Measurements from ENCODE around the gene NOS3. TPM values are rescaled to one million over a fixed set of nuclear protein-coding genes. Genes with fewer than 3 reads are reported as not detected.

NOS3 gene
- total and polyA plus RNA-seq, 2 of the 13 experiments (the other 11 are each of a cell fraction or from before 2014, with no cell fraction given): 3.7 to 7.5 TPM

GRCh38 chr7:151045262-151045661 is 54.4 kb downstream of the NOS3 start:
- in situ Hi-C loops (cut with HindIII; ENCODE audit: extremely low pct_ligation_motif_present, low pct_unique_long_range_greater_than_20kb): no loop called here
- Histone ChIP-seq H3K4me3 (replicated peaks in 1 of 3; ENCODE audit: insufficient read depth in 1 of 3, low read depth in 2 of 3, low read length in 3 of 3) (no peak overlapping the region), H3K27me3 (ENCODE audit: control insufficient read depth in 1 of 2, insufficient read depth in 2 of 2, low read length in 2 of 2) (peaks cover 1 to 8% of the 10 kb centered on the region in 2 experiments; a peak in 3 of 5 replicates), H4K20me1 (ENCODE audit: insufficient read depth, low read length) (no peaks in the 10 kb centered on the region), H3K79me2 (ENCODE audit: insufficient read depth, low read length) (no peaks in the 10 kb centered on the region), H3K9me3 (ENCODE audit: low read length) (no peaks in the 10 kb centered on the region), H3K27ac (ENCODE audit: extremely low read length, insufficient read depth, low read length) (no peak overlapping the region), H3K4me1 (ENCODE audit: insufficient read depth, low read length) (no peaks in the 10 kb centered on the region), H2AFZ (ENCODE audit: low read length) (no peak overlapping the region), H3K4me2 (ENCODE audit: low read depth, low read length) (no peak overlapping the region), H3K9ac (ENCODE audit: insufficient read depth, low read depth, low read length) (no peak overlapping the region), H3K36me3 (replicated peaks in 1 of 2; ENCODE audit: control insufficient read depth in 1 of 2, insufficient read depth in 2 of 2, low read length in 2 of 2) (no peaks in the 10 kb centered on the region)
- WGBS (ENCODE audit: low lambda C conversion rate): 100% methylated on average over 1 of the region's 11 CpGs
- ChIA-PET CTCF (ENCODE audit: low intra/inter-chr PET ratio, low total read pairs) (no interaction called here), POLR2A (no interaction called here)
- intact Hi-C loops (cut with micrococcal nuclease; ENCODE audit: unreplicated experiment): no loop called here
- FAIRE-seq (no peak), DNase-seq (ENCODE audit: low spot score) (no peak), ATAC-seq (no peak)
- BruUV-seq (replicated peaks): no TSS peak
- TF ChIP-seq RCOR2 (CRISPR knock-in tag; IDR thresholded peaks at IDR 0.05) (no peak), MXI1 (IDR thresholded peaks at IDR 0.05; ENCODE audit: borderline replicate concordance, low read depth, low read length) (no peak), ZNF414 (CRISPR knock-in tag; IDR thresholded peaks at IDR 0.05) (no peak)

GRCh38 chr7:151045967-151046366 is 55.1 kb downstream of the NOS3 start:
- H3K4me3 ChIP-seq (replicated peaks in 1 of 3; ENCODE audit: insufficient read depth in 1 of 3, low read depth in 2 of 3, low read length in 3 of 3): no peak overlapping the region
- in situ Hi-C loops (cut with HindIII; ENCODE audit: extremely low pct_ligation_motif_present, low pct_unique_long_range_greater_than_20kb): no loop called here
- BruUV-seq (replicated peaks): no TSS peak
- TF ChIP-seq STAT5B (CRISPR knock-in tag; IDR thresholded peaks at IDR 0.05): no peak
- TF ChIP-seq ZNF160 (CRISPR knock-in tag; IDR thresholded peaks at IDR 0.05): no peak
- no peak for TF ChIP-seq AKAP8 (CRISPR knock-in tag; IDR thresholded peaks at IDR 0.05)
- no peak for TF ChIP-seq TBX2 (CRISPR knock-in tag; IDR thresholded peaks at IDR 0.05; ENCODE audit: borderline replicate concordance)
- no peak for TF ChIP-seq ZZZ3 (CRISPR knock-in tag; IDR thresholded peaks at IDR 0.05; ENCODE audit: borderline replicate concordance)
- TF ChIP-seq SRY (CRISPR knock-in tag; IDR thresholded peaks at IDR 0.05): no peak
- no peak for TF ChIP-seq CSRNP1 (CRISPR knock-in tag; IDR thresholded peaks at IDR 0.05)
- TF ChIP-seq ZSCAN22 (CRISPR knock-in tag; IDR thresholded peaks at IDR 0.05): no peak
- no peak for TF ChIP-seq SMC3 (IDR thresholded peaks at IDR 0.05; ENCODE audit: low read length)
- no peak for TF ChIP-seq ZNF331 (CRISPR knock-in tag; IDR thresholded peaks at IDR 0.05)
- no peak for TF ChIP-seq NFIB (CRISPR knock-in tag; IDR thresholded peaks at IDR 0.05; ENCODE audit: borderline replicate concordance)
- no peak for TF ChIP-seq HINFP (CRISPR knock-in tag; IDR thresholded peaks at IDR 0.05; ENCODE audit: low read depth)
- TF ChIP-seq RXRA (CRISPR knock-in tag; IDR thresholded peaks at IDR 0.05): no peak

More at GRCh38 chr7:151045967-151046366, 55.1 kb downstream of the NOS3 start:
- Histone ChIP-seq H3K79me2 (ENCODE audit: insufficient read depth, low read length) (no peaks in the 10 kb centered on the region), H3K4me1 (ENCODE audit: insufficient read depth, low read length) (no peaks in the 10 kb centered on the region), H3K9me3 (ENCODE audit: low read length) (no peaks in the 10 kb centered on the region), H3K9ac (ENCODE audit: insufficient read depth, low read depth, low read length) (no peak overlapping the region), H3K27me3 (ENCODE audit: control insufficient read depth in 1 of 2, insufficient read depth in 2 of 2, low read length in 2 of 2) (peaks cover 1 to 12% of the 10 kb centered on the region in 2 experiments; a peak in 3 of 5 replicates), H3K36me3 (replicated peaks in 1 of 2; ENCODE audit: control insufficient read depth in 1 of 2, insufficient read depth in 2 of 2, low read length in 2 of 2) (no peaks in the 10 kb centered on the region), H3K4me2 (ENCODE audit: low read depth, low read length) (no peak overlapping the region), H3K27ac (ENCODE audit: extremely low read length, insufficient read depth, low read length) (no peak overlapping the region), H2AFZ (ENCODE audit: low read length) (no peak overlapping the region), H4K20me1 (ENCODE audit: insufficient read depth, low read length) (no peaks in the 10 kb centered on the region)
- DNase-seq (ENCODE audit: low spot score): no peak
- ChIA-PET CTCF (ENCODE audit: low intra/inter-chr PET ratio, low total read pairs) (no interaction called here), POLR2A (no interaction called here)
- 83% methylated on average over 6 of the region's 9 CpGs for WGBS (ENCODE audit: low lambda C conversion rate)
- intact Hi-C loops (cut with micrococcal nuclease; ENCODE audit: unreplicated experiment): no loop called here
- no peak for FAIRE-seq
- ATAC-seq: no peak
